ENCODE data around the gene CRPPA. TPM values are rescaled to one million over a fixed set of nuclear protein-coding genes. Genes with fewer than 3 reads are reported as not detected.

Gene CRPPA
- total RNA-seq (1 to 10 TPM; 2.1 to 3.6 TPM), polyA plus RNA-seq (ENCODE audit: insufficient read length in 6 of 6) (1 to 10 TPM; 2.9 to 4.2 (median 3.3) TPM)
- long read RNA-seq, donor 1, result 0 reads
- long read RNA-seq, donor 2, result 0 reads
- long read RNA-seq, donor 3, full-length matches to known transcripts, result 1 of 1 reads
- long read RNA-seq, donor 3, partial matches to known transcripts, result 0 of 1 reads
- long read RNA-seq, donor 3, other reads (novel, unspliced or antisense), result 0 of 1 reads
- long read RNA-seq, donor 4, partial matches to known transcripts, result 0 of 1 reads
- long read RNA-seq, donor 4, other reads (novel, unspliced or antisense), result 1 of 1 reads
- long read RNA-seq, donor 5, full-length matches to known transcripts, result 1 of 1 reads
- long read RNA-seq, donor 5, partial matches to known transcripts, result 0 of 1 reads
- long read RNA-seq, donor 5, other reads (novel, unspliced or antisense), result 0 of 1 reads
- long read RNA-seq, donor 6, result 0 reads
- long read RNA-seq, donor 7, full-length matches to known transcripts, result 1 of 1 reads
- long read RNA-seq, donor 7, partial matches to known transcripts, result 0 of 1 reads
- long read RNA-seq, donor 7, other reads (novel, unspliced or antisense), result 0 of 1 reads
- long read RNA-seq, donor 8, result 0 reads
- long read RNA-seq, donor 9, result 0 reads
- long read RNA-seq, donor 10, result 0 reads
- long read RNA-seq, donor 11, full-length matches to known transcripts, result 2 of 2 reads
- long read RNA-seq, donor 11, partial matches to known transcripts, result 0 of 2 reads
- long read RNA-seq, donor 11, other reads (novel, unspliced or antisense), result 0 of 2 reads
- long read RNA-seq, donor 12, result 0 reads

DNA sequence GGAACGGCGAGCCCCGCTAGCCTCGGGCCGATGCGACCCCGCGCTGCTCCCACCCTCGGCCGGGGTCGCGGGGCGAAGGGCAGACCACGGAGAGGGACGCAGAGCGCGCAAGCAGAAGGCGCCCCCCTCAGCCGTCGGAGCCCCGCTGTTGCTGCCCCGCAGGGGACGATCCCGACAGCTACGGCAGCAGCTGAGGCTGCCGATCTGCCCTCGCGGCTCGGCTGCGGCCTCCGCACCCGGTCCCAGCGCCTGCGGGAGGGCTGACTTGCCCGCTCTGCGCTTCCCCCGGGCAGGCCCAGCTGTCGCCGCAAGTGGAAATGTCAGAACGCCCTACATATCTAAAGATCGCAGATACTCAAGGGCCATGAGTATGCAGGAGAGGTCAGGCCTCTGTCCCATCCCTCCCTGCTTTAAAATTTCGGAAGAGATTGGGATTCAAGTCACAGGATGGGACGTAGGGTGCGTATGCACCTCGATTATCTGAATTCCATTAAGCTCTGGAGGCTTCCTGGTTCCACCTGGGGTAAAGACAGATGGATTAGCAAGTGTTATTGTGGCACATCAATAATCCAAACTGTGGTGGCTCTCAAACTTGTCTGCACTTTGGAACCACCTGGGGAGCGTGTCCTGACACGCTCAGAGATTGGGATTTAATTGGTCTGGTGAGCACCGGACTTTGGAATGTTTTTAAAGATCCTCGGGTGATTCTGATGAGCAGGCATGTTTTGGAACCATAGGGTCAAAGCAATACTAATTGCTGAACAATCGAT is at the start of gene CRPPA:
Gene CRPPA (minus strand): TSS at position 206 of the 770 bp plus-strand sequence. CDS start 216 bp downstream, outside the sequence.
- Histone ChIP-seq H3K36me3 (no peaks in the 10 kb centered on the region), H3K4me1 (peaks cover 7 to 16% of the 10 kb centered on the region in 2 donors), H3K27ac (peak within 1 kb of the TSS; percentile 94 to 99), H3K27me3 (no peaks in the 10 kb centered on the region), H3K9me3 (no peaks in the 10 kb centered on the region), H3K4me3 (peak within 1 kb of the TSS; percentile 53)
- intact Hi-C loops (cut with DNase I), result no loop called here
- peak in 3 of 4 donors; percentile 44 to 85 (median 48) for DNase-seq
- ATAC-seq, result peak; percentile 48
- TF ChIP-seq, protein P1, sequence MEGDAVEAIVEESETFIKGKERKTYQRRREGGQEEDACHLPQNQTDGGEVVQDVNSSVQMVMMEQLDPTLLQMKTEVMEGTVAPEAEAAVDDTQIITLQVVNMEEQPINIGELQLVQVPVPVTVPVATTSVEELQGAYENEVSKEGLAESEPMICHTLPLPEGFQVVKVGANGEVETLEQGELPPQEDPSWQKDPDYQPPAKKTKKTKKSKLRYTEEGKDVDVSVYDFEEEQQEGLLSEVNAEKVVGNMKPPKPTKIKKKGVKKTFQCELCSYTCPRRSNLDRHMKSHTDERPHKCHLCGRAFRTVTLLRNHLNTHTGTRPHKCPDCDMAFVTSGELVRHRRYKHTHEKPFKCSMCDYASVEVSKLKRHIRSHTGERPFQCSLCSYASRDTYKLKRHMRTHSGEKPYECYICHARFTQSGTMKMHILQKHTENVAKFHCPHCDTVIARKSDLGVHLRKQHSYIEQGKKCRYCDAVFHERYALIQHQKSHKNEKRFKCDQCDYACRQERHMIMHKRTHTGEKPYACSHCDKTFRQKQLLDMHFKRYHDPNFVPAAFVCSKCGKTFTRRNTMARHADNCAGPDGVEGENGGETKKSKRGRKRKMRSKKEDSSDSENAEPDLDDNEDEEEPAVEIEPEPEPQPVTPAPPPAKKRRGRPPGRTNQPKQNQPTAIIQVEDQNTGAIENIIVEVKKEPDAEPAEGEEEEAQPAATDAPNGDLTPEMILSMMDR (IDR thresholded peaks at IDR 0.05), result peak in 1 of 2 donors; percentile 5

DNA sequence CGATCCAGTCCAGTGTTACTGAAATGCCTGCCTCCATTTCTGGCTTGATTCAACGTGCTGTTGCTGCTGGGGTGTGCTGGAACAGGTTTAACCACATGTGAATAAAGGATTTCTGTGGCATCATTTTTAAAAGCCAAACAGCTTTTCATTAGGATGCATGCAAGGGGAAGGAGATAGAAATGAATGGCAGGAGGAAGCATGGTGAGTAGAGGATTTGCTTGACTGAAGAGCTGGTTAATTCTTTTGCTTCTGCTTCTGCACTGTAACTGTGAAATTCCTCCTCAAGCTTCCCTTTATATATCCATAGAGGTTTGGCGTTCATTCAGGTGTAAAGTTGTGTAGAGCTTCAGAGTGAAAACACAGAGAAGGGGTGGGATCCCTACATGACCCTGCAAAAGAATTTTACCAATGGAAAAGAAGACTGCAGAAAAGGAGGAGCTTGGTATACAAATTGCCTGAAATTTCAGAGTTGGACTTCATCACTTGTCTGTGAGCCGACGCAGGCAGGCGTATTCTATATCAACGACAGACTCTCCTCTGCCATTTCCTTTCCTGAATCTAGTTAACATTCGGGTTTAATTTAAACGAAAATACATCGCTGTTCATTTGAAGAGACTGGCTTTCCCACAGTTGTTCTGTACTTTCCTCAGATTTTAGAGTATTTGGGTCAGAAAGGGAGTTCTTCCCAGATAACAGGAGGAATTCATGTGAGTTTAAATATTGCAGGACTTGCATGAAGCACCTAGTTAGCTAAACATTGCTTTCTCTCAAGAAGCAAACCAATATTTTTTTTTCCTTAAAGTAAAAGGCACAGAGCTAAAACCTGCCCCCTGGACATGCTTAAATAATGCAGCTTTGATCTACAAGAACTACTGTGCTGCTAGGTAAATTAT is 44.4 kb upstream of the CRPPA start, which contains the start of gene SOSTDC1:
Gene SOSTDC1 (minus strand): TSS at position 270 of the 893 bp plus-strand sequence. CDS start 70 bp downstream, at position 200.
- Histone ChIP-seq H3K4me3 (no peak within 1 kb of the TSS), H3K27me3 (peaks cover 10 to 29% of the 10 kb centered on the region in 2 donors), H3K27ac (no peak within 1 kb of the TSS), H3K4me1 (no peaks in the 10 kb centered on the region), H3K9me3 (no peaks in the 10 kb centered on the region), H3K36me3 (no peaks in the 10 kb centered on the region)
- peak in 2 of 4 donors; percentile 66 to 79 for DNase-seq
- ATAC-seq, result no peak
- intact Hi-C loops (cut with DNase I), result no loop called here
- TF ChIP-seq, protein P1 (IDR thresholded peaks at IDR 0.05), result no peak

DNA sequence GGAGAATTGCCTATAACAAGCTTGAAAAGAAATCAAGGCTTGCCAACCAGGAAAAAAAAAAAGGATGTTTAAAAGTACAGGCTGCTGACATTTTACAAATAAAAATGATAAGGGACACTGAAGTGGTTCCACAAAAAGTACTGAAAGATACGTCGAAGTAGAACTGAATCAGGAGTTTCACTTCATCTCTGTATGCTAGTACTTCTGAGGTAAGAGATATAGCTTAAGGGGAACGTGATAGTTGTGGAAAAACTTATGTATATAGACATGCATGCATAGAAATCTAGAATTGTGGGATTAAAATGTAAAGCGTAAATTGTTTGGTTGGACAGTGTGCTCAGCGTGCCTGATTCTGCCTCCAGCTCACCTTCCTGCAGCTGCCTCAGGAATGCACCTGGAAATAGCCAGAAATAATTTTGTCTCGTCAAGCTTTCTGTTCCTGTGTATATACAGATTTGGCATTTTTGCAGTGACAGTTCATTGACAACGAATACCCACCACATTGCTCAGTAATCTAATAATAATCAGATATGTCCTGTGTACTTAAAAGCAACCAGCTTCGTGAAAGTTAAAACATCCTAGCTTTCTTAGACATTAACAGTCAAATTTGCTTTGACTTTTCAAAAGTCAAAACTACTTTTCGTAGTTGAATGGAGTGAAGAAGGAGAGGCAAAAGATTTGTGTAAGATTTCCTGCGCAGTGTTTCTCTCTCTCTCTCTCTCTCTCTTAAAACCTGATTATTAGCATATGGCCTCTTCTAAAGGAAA is 42.8 kb upstream of the CRPPA start:
- TF ChIP-seq, protein P1 (IDR thresholded peaks at IDR 0.05), result no peak
- DNase-seq, result peak in 1 of 4 donors; percentile 34
- Histone ChIP-seq H3K9me3 (no peaks in the 10 kb centered on the region), H3K27ac (no peak overlapping the region), H3K4me3 (no peak overlapping the region), H3K36me3 (no peaks in the 10 kb centered on the region), H3K27me3 (peaks cover 10 to 29% of the 10 kb centered on the region in 2 donors), H3K4me1 (no peaks in the 10 kb centered on the region)
- intact Hi-C loops (cut with DNase I), result no loop called here
- ATAC-seq, result no peak

DNA sequence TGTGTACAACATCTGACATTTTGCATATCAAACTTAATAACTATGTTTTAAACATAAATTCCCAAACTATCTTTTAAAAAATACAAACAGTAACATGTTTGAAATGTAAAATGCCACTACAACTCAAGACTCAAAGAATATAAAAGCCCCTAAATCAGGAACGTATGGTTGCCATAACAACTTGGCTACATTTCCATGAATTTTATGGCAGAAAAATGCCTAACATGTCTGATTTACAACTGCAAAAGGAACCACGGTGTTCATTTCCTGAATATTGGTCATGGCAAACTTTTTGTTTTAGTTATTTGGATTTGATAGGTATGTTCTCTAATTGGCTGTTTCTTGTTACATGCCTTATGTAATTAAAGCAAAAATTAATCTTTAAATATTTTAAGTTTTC is 42.2 kb upstream of the CRPPA start:
- ATAC-seq (no peak), DNase-seq (peak in 2 of 4 donors; percentile 39 to 47)
- Histone ChIP-seq H3K27me3 (peaks cover 10 to 29% of the 10 kb centered on the region in 2 donors), H3K27ac (no peak overlapping the region), H3K4me3 (no peak overlapping the region), H3K36me3 (no peaks in the 10 kb centered on the region), H3K9me3 (no peaks in the 10 kb centered on the region), H3K4me1 (no peaks in the 10 kb centered on the region)
- TF ChIP-seq, protein P1 (IDR thresholded peaks at IDR 0.05), result no peak
- intact Hi-C loops (cut with DNase I), result no loop called here

Measured in left lung (tissue), 14 donors.